CD4-positive, alpha-beta T cell treated with Interleukin-21 for 1 hour (primary cell): Measurements from ENCODE around the gene SYNM.

Experiments
- DNase-seq: peaks from one replicate; pipeline ENCODE4 v3.0.0-alpha.2; 2020

SYNM gene

DNA sequence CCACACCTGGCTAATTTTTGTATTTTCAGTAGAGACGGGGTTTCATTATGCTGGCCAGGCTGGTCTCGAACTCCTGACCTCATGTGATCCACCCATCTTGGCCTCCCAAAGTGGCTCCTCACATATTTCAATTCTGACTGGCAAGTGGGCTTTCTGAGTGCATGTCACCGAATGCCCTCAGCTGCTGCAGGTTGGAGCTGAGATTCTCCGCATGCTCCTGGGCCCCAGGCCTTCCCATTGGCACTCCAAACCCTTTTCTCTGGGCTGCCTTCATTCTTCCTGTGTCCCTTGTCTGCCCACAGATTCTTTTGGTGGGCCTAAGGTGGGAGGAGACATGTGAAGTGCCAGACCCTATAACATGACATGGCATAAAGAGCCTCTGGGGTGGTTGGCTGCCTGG is 67.3 kb downstream of the SYNM start:
- no peak for DNase-seq

DNA sequence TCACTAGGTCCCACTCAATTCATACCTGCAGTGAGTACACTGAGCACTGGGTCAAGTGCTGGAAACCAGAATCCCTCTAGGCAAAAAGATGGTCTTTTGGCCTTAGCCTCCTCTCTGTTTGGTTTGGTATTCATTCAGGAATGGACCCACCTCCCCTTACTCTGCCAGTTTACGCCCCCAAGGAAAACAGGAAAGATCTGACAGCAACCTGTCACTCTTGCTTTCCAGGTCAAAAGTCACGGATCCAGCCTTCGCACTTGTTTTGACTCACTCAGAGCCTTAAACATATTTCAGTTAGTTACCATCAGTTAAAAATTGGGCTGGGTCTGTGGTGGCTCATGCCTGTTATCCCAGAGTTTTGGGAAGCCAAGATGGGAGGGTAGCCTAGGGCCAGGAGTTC is 68.1 kb downstream of the SYNM start:
- no peak for DNase-seq

DNA sequence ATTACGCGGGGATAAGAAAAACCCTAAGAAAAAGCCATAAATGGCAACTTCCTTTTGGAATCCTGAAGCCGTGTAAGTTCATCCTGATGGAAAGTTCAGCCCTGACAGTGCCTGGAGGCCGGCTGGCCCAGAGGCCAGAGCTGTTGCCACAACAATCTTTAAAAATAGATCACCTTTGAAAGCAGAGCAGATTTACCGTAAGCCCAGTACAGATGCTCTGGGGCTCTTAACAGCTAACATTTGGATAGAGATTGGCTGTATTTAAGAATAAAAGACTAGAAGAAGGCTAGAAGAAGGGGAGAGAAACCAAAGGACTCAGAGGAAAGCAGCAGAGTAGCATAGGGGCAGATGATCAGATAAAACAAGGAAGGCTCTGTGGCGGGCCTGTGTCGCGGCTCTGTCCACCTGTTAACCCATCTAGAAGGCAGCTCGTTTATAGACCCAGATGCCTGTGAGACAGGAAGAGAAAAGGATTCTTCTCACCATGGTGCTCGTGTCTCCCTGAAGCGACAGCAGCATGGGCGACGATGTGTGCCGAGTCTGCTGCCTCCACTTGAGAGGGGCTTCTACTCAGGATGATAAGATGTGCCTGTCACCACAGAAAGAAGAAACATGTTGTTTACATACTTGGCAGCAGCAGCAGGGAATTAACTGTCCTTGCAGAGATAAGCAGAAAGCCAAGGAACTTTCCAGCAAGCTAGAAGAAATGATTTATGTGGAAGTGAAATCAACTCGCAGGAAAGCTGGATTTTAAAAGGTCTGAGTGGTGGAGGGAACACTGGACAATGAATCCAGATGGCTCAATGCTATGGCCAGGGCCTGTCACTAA is 69.9 kb downstream of the SYNM start:
- DNase-seq = no peak

DNA sequence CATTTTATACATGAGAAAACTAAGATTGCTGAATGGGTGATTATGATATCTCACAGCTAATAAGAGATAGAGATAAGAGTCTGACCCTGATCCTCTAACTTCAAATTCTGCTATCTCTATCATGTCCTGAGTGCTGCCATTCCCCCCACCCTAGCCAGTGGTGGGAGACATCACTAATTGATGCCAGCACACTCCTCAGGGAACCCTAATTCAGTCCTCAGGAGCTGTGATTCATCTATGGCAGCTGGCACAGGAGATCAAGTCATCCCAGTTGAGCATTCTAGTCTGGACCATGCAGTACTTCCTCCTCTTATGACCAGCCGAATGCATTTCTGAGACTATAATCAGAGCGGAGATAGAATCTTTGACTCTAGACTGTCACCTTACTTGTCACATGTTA is 71.9 kb downstream of the SYNM start:
- DNase-seq = no peak

DNA sequence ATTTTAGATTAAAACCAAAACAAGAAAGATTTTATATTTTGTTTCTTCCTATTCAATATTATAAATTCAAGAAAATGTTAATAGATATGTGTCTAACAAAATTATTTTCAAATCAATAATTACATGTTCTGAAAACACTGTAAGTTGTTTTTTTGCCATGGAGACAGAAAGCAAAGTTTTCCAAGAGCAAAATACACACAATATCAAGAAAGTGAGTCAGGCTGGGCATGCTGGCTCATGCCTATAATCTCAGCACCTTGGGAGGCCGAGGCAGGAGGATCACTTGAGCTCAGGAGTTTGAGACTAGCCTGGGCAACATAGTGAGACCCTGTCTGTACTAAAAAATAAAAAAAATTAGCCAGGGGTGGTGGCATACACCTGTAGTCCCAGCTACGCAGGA is 72.8 kb downstream of the SYNM start:
- no peak for DNase-seq

DNA sequence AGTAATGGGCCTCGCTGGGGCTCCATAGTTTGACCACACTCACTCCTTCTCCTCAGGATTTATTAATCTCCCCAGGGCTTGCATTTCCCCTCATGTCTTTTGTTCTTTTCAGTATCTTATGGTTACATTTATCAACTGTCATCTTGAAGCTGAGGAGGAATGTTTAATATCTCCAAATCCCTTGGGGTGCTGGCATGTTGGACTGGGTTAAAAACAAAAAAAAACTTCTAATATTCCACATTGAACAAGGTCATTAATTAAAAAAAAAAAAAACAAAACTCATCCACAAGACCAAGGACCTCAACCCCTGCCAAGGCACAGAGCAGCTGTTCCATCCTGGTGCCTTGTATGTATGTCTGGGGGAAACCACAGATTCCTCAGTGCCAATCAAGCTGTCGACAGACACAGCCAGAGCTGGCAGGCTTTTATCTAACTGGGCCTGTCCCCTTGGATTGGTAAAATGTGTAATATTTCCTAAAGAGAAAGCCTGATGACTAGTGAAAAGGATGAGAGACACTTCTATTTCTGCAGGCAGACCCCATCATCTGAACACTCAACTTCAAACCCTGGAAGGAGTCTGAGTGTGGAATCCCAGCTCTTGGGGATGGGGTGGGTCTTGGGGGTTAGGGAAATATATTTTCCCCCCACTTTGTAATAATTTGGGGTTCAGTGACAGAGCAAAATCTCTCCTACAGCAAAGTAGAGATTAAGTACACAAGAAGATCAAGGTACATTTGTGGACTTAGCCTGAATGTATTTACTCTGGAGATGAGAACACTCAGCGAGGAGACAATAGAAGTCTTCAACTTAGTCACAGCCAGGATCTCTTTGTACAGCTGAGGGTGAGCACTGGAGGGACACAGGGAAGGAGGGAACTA is 75.4 kb downstream of the SYNM start:
- no peak for DNase-seq

DNA sequence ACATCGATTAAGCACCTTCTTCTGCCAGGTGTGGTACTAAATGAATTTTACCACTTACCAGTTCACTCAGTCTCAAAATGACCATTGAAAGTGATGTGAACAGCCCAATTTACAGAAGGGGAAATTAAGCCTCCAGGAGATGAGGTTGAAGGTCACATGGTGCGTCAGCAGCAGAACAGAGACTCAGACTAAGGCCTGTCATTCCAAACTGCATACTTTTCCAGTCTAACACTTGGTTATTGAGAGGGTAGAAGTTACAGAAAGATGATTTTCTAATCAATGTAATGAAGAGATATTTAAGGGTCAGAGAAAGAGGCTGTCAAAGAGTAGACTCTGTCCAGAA is 76.1 kb downstream of the SYNM start:
- no peak for DNase-seq

DNA sequence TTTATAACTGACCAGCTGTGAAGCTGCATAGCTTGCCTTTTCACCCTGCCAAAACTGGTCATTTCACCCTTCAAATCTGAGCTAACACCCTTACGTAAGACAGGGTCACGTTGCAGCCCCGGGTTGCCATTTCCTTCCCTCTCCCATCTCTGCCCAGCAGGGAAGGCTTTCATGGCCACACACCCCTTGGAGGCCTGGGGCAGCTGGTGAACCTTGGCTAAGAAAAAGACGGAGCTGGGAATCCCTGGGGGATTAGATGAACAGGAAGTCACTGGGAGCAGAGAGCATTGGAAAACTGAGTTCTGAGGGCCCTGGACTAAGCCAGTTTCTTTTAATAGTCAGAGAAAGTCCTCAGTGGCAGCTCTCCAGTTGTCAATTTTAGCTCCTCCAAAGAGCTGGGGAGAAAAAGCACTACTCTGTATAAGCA is 76.7 kb downstream of the SYNM start:
- DNase-seq = no peak

DNA sequence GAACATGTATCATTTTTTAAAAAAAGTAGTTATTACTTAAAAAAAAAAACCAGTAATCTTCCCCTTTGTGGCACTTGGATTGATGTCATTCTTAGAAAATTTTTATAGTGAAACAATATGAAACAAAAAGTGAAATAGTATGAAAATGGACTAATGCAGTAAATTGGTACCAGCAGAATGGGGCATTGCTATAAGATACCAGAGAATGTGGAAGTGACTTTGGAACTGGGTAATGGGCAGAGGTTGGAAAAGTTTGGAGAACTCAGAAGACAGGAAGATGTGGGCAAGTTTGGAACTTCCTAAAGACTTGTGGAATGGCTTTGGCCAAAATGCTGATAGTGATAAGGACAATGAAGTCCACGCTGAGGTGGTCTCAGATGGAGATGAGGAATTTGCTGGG is 77.9 kb downstream of the SYNM start:
- no peak for DNase-seq
